Esophagus muscularis mucosa (tissue), 4 donors: ENCODE data around the gene ADK. TPM values are rescaled to one million over a fixed set of nuclear protein-coding genes. Genes with fewer than 3 reads are reported as not detected.

Experiments used
- DNase-seq: peaks from one replicate; pipeline ENCODE4 v3.0.0-alpha.2; 2017; ENCODE audit errors: extremely low spot score
- H3K27ac ChIP-seq, 4 donors: fragments of 200-600 bp; sonication (generic); replicated peaks in 1 of 4; 1 replicate in 3 of 4; 2 replicates in 1 of 4; pipeline ENCODE4 v1.5.1; 2016 to 2019; ENCODE audit warnings: mild to moderate bottlenecking in 1 of 4
- H3K27me3 ChIP-seq, 4 donors: fragments of 200-600 bp; sonication (generic); one replicate each; pipeline versions ENCODE4 v1.5.1 to v1.6.0; 2016 to 2019
- H3K36me3 ChIP-seq, 4 donors: fragments of 200-600 bp; sonication (generic); one replicate each; pipeline ENCODE4 v1.5.1; 2016 to 2019
- H3K4me1 ChIP-seq, 4 donors: fragments of 200-600 bp; sonication (generic); one replicate each; pipeline ENCODE4 v1.5.1; 2016 to 2019
- H3K4me3 ChIP-seq, 4 donors: fragments of 200-600 bp; sonication (generic); 1 replicate in 2 of 4; 2 replicates in 2 of 4; pipeline ENCODE4 v1.5.1; 2016 to 2019; ENCODE audit warnings: mild to moderate bottlenecking in 4 of 4, moderate library complexity in 1 of 4
- H3K9me3 ChIP-seq, 4 donors: fragments of 200-600 bp; sonication (generic); 1 replicate in 3 of 4; 2 replicates in 1 of 4; pipeline ENCODE4 v1.5.1; 2016 to 2019
- CTCF ChIP-seq, 3 experiments: fragments of 200-600 bp in 2 of 3; fragments of 450-650 bp in 1 of 3; sonication (generic) in 2 of 3; IDR thresholded peaks; one replicate each; pipeline ENCODE4 v1.5.1; 2017 to 2019; ENCODE audit warnings: antibody characterized with exemption in 3 of 3, mild to moderate bottlenecking in 2 of 3, moderate library complexity in 1 of 3
- EP300 ChIP-seq: sonication (generic); formaldehyde crosslinking; IDR thresholded peaks from one replicate; pipeline ENCODE4 v1.6.1; 2017; ENCODE audit warnings: antibody characterized with exemption
- POLR2A ChIP-seq: fragments of 450-650 bp; IDR thresholded peaks from one replicate; pipeline ENCODE4 v1.6.1; 2017; ENCODE audit warnings: antibody characterized with exemption, moderate library complexity, mild to moderate bottlenecking, low read depth
- POLR2AphosphoS5 ChIP-seq, 2 donors: sonication (generic); formaldehyde crosslinking; IDR thresholded peaks; one replicate each; pipeline ENCODE4 v1.6.1; 2017; ENCODE audit warnings: antibody characterized with exemption in 2 of 2
- WGBS: methylation state at CpG from one replicate; pipeline ENCODE4 v1.1.5; 2018; 5-methylcytosine and 5-hydroxymethylcytosine counted together
- intact Hi-C: fragments of 100-400 bp; cut with DNase I; formaldehyde crosslinking; loops from one replicate; pipeline ENCODE4 v1.15.1; 2023
- total RNA-seq, 4 donors: library from RNA; depleted of rRNA; stranded (reverse); fragments of >200 nt; gene quantifications; one replicate each; pipeline versions ENCODE4 v1.1.0 to v1.2.1, GENCODE V29; 2016

The ADK gene
- total RNA-seq, 4 donors from 2014 or later, result 20.2 to 23.3 (median 21.2) TPM

- intact Hi-C loops, result no loop called here
- Histone ChIP-seq H3K27me3 (no peaks in the 10 kb centered on the region), H3K4me1 (no peaks in the 10 kb centered on the region), H3K9me3 (no peaks in the 10 kb centered on the region), H3K36me3 (no peaks in the 10 kb centered on the region), H3K4me3 (no peak overlapping the region), H3K27ac (no peak overlapping the region)
- DNase-seq, result no peak
- no peak for TF ChIP-seq EP300
Measured at GRCh38 chr10:74388801-74389200, 237.8 kb downstream of the ADK start.

GRCh38 chr10:74391786-74392185 lies 240.8 kb downstream of the ADK start:
- intact Hi-C loops, result no loop called here
- Histone ChIP-seq H3K4me1 (no peaks in the 10 kb centered on the region), H3K4me3 (no peak overlapping the region), H3K36me3 (no peaks in the 10 kb centered on the region), H3K27me3 (no peaks in the 10 kb centered on the region), H3K27ac (no peak overlapping the region), H3K9me3 (no peaks in the 10 kb centered on the region)
- TF ChIP-seq EP300 (no peak), CTCF (IDR thresholded peaks at IDR 0.05) (no peak), POLR2A (no peak), POLR2AphosphoS5 (IDR thresholded peaks at IDR 0.05) (no peak)
- 74% methylated on average over 1 of the region's 1 CpG for WGBS
- DNase-seq, result no peak

- Histone ChIP-seq H3K9me3 (no peaks in the 10 kb centered on the region), H3K4me3 (no peak overlapping the region), H3K36me3 (no peaks in the 10 kb centered on the region), H3K4me1 (no peaks in the 10 kb centered on the region), H3K27me3 (no peaks in the 10 kb centered on the region), H3K27ac (no peak overlapping the region)
- TF ChIP-seq CTCF (IDR thresholded peaks at IDR 0.05) (no peak), POLR2AphosphoS5 (IDR thresholded peaks at IDR 0.05) (no peak), EP300 (no peak), POLR2A (no peak)
- intact Hi-C loops, result no loop called here
- WGBS, result 86% methylated on average over 3 of the region's 3 CpGs
- no peak for DNase-seq
Measured at GRCh38 chr10:74394416-74394969, 243.5 kb downstream of the ADK start.

GRCh38 chr10:74400186-74400585 lies 249.2 kb downstream of the ADK start:
- Histone ChIP-seq H3K27me3 (no peaks in the 10 kb centered on the region), H3K36me3 (no peaks in the 10 kb centered on the region), H3K9me3 (peaks cover 0 to 9% (median 4%) of the 10 kb centered on the region in 4 donors), H3K4me1 (no peaks in the 10 kb centered on the region), H3K4me3 (no peak overlapping the region), H3K27ac (no peak overlapping the region)
- 96% methylated on average over 3 of the region's 3 CpGs for WGBS
- no peak for DNase-seq
- no peak for TF ChIP-seq CTCF (IDR thresholded peaks at IDR 0.05)
- no peak for TF ChIP-seq POLR2AphosphoS5 (IDR thresholded peaks at IDR 0.05)
- TF ChIP-seq EP300, result no peak
- no peak for TF ChIP-seq POLR2A
- intact Hi-C loops, result no loop called here

GRCh38 chr10:74406006-74406405 lies 255.0 kb downstream of the ADK start:
- no peaks in the 10 kb centered on the region for H3K27me3 ChIP-seq
- 66% methylated on average over 1 of the region's 1 CpG for WGBS
- intact Hi-C loops, result no loop called here
- no peaks in the 10 kb centered on the region for H3K36me3 ChIP-seq
- peaks cover 0 to 9% (median 4%) of the 10 kb centered on the region in 4 donors for H3K9me3 ChIP-seq
- H3K27ac ChIP-seq, result no peak overlapping the region
- no peak for DNase-seq
- TF ChIP-seq EP300 (no peak), POLR2A (no peak), POLR2AphosphoS5 (IDR thresholded peaks at IDR 0.05) (no peak), CTCF (IDR thresholded peaks at IDR 0.05) (no peak)
- no peaks in the 10 kb centered on the region for H3K4me1 ChIP-seq
- H3K4me3 ChIP-seq, result no peak overlapping the region
